A549 treated with AZD9567 at 1 μM for 4 hours (cell line): ENCODE data around the gene GPR155. TPM values are rescaled to one million over a fixed set of nuclear protein-coding genes. Genes with fewer than 3 reads are reported as not detected.

Experiments
- total RNA-seq: library from RNA; stranded (reverse); fragments of 200-300 nt; extraction: Qiagen RNA extraction; gene quantifications from 5 replicates; pipeline ENCODE4 v1.2.3, GENCODE V29; 2022; ENCODE audit not compliant: insufficient read depth

Gene GPR155, protein sequence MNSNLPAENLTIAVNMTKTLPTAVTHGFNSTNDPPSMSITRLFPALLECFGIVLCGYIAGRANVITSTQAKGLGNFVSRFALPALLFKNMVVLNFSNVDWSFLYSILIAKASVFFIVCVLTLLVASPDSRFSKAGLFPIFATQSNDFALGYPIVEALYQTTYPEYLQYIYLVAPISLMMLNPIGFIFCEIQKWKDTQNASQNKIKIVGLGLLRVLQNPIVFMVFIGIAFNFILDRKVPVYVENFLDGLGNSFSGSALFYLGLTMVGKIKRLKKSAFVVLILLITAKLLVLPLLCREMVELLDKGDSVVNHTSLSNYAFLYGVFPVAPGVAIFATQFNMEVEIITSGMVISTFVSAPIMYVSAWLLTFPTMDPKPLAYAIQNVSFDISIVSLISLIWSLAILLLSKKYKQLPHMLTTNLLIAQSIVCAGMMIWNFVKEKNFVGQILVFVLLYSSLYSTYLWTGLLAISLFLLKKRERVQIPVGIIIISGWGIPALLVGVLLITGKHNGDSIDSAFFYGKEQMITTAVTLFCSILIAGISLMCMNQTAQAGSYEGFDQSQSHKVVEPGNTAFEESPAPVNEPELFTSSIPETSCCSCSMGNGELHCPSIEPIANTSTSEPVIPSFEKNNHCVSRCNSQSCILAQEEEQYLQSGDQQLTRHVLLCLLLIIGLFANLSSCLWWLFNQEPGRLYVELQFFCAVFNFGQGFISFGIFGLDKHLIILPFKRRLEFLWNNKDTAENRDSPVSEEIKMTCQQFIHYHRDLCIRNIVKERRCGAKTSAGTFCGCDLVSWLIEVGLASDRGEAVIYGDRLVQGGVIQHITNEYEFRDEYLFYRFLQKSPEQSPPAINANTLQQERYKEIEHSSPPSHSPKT
- total RNA-seq: 0.23 to 0.35 TPM (median 0.31 TPM) in 4 of 5 replicates, not detected in the other

GRCh38 chr2:174486563-174487107 lies at the start of gene GPR155:
Gene GPR155, minus strand, starts transcription at chr2:174487029. Its CDS starts 5,073 bp downstream, at chr2:174481956.

DNA sequence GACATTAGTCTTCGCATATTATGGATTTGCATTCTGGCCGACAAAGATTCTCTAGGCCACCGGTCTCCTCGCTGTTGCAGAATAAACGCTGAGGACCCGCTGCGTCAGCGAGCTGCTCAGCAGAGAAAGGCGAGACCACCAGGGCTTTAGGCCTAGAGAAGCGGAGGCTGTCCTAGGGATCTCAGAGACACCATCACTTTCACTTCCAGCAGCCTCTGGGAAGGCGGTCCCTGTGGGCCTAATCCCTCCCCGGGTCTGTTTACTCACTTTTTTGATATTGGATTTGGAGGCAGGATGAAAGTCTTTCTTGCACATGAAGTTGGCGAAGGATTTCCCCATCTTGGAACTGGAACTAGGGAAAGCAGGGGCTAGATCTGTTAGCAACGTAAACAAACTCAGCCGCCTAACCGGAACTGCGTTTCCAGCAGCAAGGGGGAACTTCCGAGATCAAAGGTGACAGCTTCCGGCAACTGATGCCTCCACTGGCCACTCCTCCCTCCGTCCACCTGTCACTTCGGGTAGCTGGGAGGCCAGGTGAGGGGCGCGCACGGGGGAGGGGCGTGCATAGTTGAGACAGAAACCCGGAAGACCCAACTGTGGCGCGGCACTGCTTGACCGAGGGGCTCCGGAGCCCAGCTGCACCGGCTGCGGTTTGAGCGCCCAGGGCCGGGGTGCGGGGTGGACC lies 91.4 kb downstream of the GPR155 start, which contains the start of gene SCRN3:
Gene SCRN3 (plus strand): TSS at position 447 of the 685 bp plus-strand sequence. CDS start 2,554 bp downstream, outside the sequence.

Other genes starting within 250 kb of the GPR155 start
- gene OLA1, start 238.5 kb downstream of the GPR155 start, total RNA-seq: 123 to 141 TPM (median 128 TPM) in 5 replicates
- 0.77 to 2.0 TPM (median 1.7 TPM) in 5 replicates for gene SP9, start 152.1 kb downstream of the GPR155 start, total RNA-seq
- gene SCRN3, start 91.3 kb downstream of the GPR155 start, total RNA-seq: 13.4 to 18.1 TPM (median 14.3 TPM) in 5 replicates
- 18.6 to 25.4 TPM (median 22.4 TPM) in 5 replicates for gene WIPF1, start 110.8 kb upstream of the GPR155 start, total RNA-seq